Retina (tissue), 1 donor: ENCODE data around the gene NDUFV1.
"Not testable (repeated sequence)": the region's sequence is repeated elsewhere in the genome, so short reads cannot be mapped to it uniquely, and the experiment has no call there.

Source experiments
- DNase-seq: peaks from one replicate; pipeline ENCODE4 v3.0.0-alpha.2; 2016

NDUFV1 gene

DNA sequence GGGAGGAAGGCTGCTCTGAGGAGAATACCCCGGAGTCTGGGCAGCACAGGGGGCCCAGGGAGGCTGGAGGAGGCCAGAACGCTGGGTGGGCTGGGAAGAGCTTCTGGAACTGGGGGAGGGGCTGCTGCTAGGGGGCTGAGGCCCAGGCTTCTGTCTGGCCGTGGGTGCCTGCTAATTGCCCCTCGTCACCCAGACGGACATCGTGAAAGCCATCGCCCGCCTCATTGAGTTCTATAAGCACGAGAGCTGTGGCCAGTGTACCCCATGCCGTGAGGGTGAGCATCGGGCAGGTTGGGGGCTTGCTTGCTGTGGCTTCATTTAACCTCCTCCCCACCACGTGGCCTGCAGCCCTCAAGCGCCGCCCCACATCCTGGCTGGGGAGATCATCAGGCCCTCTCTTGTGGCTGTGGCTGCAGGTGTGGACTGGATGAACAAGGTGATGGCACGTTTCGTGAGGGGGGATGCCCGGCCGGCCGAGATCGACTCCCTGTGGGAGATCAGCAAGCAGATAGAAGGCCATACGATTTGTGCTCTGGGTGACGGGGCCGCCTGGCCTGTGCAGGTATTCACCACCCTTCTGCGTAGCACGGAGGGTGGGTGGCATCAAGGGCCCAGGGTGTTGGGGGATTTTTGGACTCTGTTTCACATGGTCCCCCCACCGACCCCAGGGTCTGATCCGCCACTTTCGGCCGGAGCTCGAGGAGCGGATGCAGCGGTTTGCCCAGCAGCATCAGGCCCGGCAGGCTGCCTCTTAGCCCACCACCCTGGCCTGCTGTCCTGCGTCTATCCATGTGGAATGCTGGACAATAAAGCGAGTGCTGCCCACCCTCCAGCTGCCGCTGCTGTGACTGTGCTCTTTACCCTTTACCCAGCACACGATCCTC, 5.2 kb downstream of the NDUFV1 start:
- DNase-seq = no peak

DNA sequence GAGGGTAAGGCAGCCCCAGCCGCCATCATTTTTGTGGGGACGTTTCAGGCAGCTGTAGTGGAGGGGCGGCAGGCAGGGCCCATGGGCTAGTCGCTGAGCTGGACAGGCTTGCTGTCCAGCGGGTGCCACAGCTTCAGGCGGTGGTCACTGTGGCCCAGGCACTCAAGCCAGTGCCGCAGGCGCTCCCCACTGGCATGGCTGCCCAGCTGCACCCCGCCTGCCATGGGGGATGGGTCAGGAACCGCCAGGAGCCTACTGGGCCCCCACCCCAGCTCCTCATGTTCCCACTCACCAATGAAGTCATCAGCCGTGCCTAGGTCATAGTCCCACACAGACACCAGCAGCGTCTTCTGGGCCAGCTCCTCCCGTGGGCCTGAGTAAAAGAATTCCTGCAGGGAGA, 6.0 kb downstream of the NDUFV1 start:
- no peak for DNase-seq

DNA sequence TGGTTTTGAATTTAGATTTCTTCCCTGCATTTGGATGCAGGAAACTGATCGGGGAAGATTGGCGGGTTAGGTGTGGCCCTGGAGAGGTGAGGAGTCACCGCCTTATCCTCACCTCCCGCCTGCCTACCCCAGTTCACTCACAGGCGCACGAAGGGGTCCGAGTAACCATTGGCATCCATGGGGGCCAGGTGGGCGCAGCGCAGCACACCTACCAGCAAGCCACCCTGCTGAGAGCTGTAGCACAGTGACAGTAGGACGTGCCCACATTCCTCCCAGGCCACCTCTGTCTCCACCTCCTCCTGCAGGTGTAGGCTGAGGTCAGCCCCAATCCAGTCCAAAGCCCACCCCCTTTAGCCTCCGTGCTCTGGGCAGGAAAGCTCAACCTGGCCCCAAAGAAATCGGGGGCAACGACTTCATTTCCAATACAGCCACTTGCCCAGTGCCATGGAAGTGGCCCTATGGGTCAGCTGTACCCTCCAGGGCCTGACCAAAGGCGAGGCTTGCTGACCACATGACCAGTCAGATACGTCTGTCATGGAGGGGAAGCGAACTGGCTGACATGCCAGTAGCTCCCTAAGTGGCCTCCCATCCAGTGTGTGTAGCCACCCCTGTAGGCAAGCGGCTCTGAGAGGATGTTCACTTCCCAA, 6.7 kb downstream of the NDUFV1 start:
- DNase-seq = no peak

DNA sequence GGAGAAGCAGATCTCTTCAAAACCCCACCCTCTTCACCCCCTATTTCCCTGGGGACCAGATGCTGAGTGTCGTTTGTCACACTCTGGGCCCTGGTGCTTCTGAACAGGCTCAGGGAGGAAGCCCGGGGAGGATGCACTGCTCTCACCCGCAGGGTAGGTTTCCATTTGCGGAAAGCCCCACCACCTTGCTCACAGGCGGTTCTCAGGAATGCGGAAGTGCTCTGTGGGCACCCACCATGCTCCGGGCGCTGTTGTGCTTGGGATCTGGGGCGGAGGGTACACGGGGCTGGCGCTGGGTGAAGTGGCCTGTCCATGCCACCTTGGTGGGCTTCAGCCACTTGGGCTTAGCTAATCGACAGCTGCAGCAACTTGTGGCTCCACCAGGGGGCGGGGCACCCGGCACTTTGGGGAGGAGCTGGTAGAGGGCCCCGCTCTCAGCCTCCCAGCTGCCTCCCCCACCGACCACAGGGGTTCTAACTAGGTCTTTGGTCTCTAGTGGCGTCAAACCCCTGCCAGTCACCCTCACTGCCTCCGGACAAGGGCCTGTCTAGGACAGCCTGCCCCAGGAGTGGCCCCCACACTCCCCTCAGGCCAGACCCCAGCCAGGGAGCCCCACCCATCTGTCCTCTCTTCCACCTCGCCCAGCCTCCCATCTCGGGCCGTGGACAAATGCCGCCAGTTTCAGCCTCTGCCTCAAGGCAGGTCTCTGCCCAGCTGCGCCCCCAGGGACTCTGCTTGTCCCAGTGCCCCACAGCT, 7.4 kb downstream of the NDUFV1 start:
- peak; percentile 62 for DNase-seq

DNA sequence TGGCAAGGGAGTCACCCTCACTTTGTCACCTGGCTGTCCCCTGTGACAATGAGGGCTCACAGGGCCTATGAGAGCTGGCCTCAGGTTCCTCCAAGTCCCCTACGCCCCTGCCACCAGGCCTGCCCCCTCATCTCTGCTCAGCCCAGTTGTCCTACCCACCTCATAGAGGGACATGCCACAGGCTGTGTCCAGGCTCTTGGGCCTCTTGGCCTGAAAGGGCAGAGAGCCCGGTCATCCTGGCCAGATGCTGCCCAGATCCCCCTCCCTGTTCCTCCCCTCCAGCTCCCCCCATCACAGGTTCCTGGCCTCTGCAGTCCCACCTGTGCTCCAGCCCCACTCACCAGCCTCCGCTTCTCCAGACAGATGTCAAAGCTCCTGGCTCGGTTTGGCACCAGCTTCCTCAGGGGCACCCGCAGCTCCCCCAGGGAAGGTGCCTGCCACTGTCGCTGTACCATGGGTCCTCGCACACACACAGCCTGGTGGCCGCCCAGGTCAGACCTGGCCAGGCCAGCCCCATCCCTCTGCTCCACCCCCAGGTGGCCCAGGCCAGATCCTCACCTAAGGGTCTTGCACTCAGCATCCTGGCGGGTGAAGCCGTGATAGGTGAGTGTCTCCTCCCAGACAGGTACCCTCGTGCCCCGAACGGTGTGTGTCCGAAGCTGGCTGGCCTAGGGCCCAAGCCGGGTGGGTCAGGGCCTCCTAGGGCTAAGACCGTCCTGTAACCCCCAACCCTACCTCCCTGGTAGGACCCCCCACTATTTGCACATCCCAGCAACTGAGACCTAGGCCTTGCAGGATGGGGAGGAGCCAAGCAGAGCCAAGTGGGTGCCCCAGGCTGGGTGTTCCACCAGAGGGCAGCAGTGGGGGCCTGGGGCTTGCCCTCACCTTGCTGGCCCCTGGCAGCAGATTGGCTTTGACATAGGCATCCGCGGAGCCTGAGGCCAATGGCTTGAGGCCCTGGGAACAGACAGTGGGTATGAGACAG, 8.3 kb downstream of the NDUFV1 start:
- DNase-seq = no peak

DNA sequence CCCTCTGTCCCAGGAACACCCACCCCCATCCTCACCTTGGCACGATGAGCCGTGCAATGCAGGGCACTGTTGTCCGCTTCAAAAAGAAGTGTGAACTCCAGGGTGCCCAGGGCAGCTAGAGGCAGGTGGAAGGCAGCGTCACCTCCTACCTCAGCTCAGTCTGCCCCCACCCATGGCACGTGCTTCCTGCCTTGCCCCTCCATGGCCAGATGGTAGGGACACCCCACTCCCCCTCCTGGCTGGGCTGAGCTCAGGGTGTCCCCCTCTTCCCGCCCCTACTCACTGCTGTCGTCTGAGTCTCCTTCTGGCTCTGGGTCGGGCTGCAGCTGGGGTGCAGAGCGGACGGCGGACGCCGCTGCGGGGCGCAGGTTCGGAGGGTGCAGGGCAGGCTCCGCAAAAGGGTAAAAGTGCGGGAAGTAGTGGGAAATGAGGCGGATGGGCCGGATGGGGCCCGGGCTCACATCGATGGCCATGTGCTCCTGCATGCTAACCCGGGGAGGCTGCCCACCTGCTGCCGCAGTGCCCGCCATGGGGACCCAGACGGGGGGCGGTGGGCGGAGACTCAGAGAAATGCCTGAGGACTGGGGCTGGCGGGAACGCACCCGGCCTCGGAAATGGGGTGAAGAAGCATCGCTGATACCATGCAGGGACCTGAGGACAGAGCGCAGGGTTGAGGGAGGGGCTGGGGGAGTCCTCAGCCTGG, 9.1 kb downstream of the NDUFV1 start:
- no peak for DNase-seq

DNA sequence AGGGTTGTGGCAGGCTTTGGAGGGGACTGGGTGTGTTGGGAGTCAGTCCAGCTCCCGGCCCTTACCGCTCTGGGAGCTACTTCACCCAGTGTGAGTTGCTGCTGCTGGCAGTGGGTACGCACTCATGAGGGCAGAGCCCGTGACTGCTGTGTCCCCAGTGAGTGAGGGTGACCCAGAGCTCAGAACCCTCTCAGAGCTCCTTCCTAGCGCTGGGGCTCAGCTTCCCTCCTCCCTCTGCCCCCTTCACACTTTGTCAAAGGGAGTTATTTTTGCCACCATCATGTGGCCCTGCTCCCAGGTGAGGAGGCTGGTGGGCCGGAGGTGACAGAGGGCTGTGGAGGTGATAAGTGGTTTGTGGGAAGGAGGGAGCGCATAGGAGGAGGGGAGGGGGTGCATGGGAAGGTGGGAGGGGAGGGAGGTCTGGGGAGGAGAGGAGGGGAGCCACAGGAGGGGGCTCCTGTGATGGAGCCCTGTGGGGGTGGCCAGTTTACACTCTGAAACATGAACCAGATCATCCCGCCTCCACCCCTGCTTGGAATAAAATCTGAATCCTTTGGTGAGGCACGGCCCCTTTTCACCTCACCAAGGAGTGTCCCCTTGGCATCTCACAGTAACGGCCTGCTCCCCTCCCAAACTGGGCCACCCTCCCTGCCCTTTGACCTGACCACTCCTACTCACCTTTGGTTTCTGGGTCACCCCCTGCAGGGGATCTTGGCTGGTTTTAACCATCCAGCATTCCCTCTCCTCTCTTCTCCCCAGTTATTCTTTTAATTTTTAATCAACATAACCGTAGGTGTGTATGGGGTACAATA, 9.9 kb downstream of the NDUFV1 start:
- DNase-seq = no peak

DNA sequence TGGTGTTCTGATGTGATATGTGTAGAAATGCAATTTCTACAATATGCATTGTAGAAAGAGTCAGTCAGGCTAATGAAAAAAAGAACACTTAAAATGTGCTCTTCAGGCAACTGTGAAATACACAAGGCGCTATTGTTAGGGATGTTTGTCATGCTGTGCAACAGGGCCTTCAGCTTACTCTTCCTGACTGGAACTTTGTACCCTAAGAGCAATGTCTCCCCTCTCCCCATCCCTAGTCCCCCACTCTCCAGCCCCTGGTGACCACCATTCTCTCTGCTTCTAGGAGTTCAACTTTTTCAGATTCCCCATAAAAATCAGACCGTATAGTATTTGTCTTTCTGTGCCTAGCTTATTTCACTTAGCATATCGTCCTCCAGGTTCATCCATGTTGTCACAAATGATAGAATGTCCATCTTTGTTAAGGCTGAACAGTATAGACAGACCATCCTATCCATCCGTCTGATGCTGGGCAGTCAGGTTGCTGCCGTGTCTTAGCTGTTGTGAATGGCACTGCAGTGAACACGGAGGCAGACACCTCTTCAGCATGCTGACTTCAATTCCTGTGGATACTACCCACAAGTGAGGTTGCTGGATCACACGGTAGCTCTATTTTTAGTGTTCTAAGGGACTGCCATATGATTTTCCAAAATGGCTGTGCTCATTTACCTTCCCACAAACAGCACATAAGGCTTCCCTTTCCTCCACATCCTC, 10.7 kb downstream of the NDUFV1 start:
- no peak for DNase-seq

DNA sequence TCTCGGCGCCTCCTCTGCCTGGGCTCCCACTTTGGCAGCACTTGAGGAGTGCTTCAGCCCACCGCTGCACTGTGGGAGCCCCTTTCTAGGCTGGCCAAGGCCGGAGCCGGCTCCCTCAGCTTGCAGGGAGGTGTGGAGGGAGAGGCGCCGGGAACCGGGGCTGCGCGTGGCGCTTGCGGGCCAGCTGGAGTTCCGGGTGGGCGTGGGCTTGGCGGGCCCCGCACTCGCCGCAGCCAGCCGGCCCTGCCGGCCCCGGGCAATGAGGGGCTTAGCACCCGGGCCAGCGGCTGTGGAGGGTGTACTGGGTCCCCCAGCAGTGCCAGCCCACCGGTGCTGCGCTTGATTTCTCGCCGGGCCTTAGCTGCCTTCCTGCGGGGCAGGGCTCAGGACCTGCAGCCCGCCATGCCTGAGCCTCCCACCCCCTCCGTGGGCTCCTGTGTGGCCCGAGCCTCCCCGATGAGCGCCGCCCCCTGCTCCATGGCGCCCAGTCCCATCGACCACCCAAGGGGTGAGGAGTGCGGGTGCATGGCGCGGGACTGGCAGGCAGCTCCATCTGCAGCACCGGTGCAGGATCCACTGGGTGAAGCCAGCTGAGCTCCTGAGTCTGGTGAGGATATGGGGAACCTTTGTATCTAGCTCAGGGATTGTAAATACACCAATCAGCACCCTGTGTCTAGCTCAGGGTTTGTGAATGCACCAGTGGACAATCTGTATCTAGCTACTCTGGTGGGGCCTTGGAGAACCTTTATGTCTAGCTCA, 12.3 kb downstream of the NDUFV1 start:
- DNase-seq = not testable (repeated sequence)

DNA sequence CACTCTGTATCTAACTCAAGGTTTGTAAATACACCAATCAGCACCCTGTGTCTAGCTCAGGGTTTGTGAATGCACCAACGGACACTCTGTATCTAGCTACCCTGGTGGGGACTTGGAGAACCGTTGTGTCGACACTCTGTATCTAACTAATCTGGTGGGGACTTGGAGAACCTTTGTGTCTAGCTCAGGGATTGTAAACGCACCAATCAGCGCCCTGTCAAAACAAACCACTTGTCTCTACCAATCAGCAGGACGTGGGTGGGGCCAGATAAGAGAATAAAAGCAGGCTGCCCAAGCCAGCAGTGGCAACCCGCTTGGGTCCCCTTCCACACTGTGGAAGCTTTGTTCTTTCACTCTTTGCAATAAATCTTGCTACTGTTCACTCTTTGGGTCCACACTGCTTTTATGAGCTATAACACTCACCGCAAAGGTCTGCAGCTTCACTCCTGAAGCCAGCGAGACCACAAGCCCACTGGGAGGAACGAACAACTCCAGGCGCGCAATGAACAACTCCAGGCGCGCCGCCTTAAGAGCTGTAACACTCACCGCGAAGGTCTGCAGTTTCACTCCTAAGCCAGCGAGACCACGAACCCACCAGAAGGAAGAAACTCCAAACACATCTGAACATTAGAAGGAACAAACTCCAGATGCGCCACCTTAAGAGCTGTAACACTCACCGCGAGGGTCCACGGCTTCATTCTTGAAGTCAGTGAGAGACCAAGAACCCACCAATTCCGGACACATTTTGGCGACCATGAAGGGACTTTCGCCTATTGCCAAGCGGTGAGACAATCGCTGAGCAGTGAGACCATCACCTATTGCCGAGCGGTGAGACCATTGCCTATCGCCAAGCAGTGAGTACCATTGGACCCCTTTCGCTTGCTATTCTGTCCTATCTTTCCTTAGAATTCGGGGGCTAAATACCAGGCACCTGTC, 13.2 kb downstream of the NDUFV1 start:
- DNase-seq = not testable (repeated sequence)

DNA sequence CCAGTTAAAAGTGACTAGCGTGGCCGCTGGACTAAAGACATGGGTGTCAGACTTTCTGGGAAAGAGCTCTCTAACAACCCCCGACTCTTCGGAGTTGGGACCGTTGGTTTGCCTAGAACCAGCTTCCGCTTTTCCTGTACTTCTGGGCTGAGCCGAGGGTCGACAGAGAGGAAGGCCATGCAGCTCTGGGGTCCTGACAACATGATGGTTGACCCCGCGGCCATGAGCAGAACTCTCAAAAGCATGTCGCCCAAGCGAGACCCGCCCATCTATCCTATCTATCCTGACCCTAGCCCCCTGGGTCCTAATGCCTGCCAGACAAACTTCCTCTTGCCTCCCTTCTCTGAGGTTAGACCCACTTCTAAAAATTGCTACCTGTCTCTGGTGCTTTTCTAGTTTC, 13.9 kb downstream of the NDUFV1 start:
- not testable (repeated sequence) for DNase-seq

DNA sequence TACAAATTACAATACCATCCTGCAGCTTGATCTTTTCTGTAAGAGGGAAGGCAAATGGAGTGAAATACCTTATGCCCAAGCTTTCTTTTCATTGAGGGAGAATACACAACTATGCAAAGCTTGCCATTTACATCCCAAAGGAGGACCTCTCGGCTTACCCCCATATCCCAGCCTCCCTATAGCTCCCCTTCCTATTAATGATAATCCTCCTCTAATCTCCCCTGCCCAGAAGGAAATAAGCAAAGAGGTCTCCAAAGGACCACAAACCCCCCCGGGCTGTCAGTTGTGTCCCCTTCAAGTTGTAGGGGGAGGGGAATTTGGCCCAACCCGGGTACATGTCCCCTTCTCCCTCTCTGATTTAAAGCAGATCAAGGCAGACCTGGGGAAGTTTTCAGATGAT, 15.2 kb downstream of the NDUFV1 start:
- not testable (repeated sequence) for DNase-seq

DNA sequence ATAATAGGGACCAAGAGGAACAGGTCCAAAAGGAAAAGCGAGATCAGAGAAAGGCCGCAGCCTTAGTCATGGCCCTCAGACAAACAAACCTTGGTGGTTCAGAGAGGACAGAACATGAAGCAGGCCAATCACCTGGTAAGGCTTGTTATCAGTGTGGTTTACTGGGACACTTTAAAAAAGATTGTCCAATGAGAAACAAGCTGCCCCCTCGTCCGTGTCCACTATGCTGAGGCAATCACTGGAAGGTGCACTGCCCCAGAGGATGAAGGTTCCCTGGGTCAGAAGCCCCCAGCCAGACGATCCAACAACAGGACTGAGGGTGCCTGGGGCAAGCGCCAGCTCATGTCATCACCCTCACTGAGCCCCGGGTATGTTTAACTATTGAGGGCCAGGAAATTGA, 16.2 kb downstream of the NDUFV1 start:
- DNase-seq = not testable (repeated sequence)

DNA sequence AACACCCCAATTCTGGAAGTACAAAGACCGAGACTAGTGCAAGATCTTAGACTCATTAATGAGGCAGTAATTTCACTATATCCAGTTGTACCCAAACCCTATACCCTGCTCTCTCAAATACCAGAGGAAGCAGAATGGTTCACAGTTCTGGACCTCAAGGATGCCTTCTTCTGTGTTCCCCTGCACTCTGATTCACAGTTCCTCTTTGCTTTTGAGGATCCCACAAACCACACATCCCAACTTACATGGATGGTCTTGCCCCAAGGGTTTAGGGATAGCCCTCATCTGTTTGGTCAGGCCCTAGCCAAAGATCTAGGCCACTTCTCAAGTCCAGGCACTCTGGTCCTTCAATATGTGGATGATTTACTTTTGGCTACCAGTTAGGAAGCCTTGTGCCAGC, 17.1 kb downstream of the NDUFV1 start:
- DNase-seq = not testable (repeated sequence)

DNA sequence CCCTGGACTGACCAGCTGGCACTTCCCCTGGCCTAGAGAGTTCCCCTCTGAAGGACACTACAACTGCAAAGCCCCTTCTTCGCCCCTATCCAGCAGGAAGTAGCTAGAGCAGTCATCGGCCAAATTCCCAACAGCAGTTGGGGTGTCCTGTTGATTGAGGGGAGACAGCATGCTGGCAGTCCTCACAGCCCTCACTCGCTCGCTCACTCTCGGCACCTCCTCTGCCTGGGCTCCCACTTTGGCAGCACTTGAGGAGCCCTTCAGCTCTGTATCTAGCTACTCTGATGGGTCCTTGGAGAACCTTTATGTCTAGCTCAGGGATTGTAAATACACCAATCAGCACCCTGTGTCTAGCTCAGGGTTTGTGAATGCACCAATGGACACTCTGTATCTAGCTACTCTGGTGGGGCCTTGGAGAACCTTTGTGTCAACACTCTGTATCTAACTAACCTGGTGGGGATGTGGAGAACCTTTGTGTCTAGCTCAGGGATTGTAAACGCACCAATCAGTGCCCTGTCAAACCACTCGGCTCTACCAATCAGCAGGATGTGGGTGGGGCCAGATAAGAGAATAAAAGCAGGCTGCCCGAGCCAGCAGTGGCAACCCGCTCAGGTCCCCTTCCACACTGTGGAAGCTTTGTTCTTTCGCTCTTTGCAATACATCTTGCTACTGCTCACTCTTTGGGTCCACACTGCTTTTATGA, 19.5 kb downstream of the NDUFV1 start:
- DNase-seq = not testable (repeated sequence)

DNA sequence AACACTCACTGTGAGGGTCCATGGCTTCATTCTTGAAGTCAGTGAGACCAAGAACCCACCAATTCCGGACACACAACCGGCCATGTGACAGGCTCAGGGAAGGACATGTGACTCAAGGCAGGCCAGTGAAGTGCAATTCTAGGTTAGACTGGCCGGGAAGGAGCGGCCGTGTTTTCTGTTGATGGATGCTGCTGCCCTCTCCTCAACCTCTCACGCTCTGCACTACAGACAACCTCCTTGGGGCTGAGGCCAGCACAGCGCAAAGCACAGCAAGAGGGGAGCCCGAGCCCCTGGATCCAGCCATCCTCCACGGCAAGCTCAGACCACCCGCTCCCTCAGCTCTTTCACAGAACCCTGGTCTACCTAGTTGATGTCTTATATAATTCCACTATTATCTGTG, 20.2 kb downstream of the NDUFV1 start:
- no peak for DNase-seq

DNA sequence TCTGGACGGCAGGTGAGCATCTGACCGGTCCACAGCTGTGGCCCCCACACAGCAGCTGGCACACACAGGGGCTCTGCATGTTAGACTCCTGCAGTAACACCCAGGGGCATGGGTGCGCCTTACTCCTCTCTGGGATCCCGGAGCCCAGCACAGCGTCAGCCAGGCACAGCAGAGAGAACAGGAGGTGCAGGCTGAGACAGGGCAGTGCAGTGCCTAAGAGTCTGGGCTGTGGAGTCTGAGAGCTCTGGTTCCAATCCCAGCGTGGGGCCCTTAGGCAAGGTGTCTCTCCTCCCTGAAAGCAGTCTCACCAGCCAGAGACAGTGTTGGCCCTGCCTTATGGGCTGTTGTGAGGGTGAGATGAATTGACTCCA, 20.7 kb downstream of the NDUFV1 start:
- DNase-seq = no peak
